Measurements from ENCODE around the gene CLCNKB. TPM values are rescaled to one million over a fixed set of nuclear protein-coding genes. Genes with fewer than 3 reads are reported as not detected.
"Not testable (repeated sequence)": the region's sequence is repeated elsewhere in the genome, so short reads cannot be mapped to it uniquely, and the experiment has no call there.

CLCNKB gene
- total and polyA plus RNA-seq, 2 of the 4 experiments (the other 2 are of a cell fraction) = 0.09 TPM; not detected in 1

DNA sequence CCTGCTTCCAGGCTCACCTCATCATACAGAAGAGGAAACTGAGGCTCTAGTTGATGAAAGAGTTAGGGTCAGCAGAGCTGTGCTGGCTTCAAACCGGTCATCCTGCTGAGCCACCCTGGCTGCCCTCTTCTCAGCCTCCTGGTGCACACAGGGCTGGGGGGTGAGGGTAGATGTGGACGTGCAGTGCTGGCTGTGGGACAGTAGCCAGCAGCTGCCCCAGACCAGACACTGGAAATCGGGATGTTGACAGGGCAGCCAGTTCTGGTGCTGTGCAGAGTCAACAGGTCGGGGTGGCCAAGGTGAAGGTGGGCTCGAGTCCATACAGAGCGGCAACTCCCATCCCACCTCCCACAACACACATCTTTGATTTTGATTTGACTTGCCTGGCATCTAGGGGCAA is 23.3 kb upstream of the CLCNKB start:
- H4K91ac ChIP-seq (ENCODE audit: insufficient read depth, low read depth, low read length) = peak overlapping the region; percentile 9; the same call in 1 of the 2 replicates
- WGBS, 2 experiments (ENCODE audit: extremely low coverage in 2 of 2, insufficient read length in 1 of 2) = no CpG with 5 or more reads among the region's 6 CpGs
- H2BK20ac ChIP-seq (ENCODE audit: low read depth, low read length) = no peak overlapping the region
- no peak for ATAC-seq (ENCODE audit: low read depth)
- H4K8ac ChIP-seq (ENCODE audit: low read depth in 2 of 2, low read length in 2 of 2) = peak overlapping the region in 1 of 2 experiments; percentile 26; a peak in 1 of 4 replicates
- peak overlapping the region; percentile 83 for H2AK5ac ChIP-seq (ENCODE audit: low read depth, low read length)
- H3K79me1 ChIP-seq (ENCODE audit: low read depth in 1 of 2, low read length in 2 of 2) = no peaks in the 10 kb centered on the region
- POLR2A ChIA-PET (ENCODE audit: unreplicated experiment) = no interaction called here
- peak overlapping the region; percentile 68 for H2AK9ac ChIP-seq (replicated peaks; ENCODE audit: low read depth, low read length, poor library complexity)
- in situ Hi-C loops (cut with MboI; ENCODE audit: low sequenced_read_pairs) = no loop called here
- no peak overlapping the region for H3K27ac ChIP-seq (ENCODE audit: insufficient read depth, low read length)
- peak overlapping the region; percentile 62 for H3K14ac ChIP-seq (replicated peaks; ENCODE audit: low read depth, low read length)
- H3K18ac ChIP-seq (ENCODE audit: low read depth, low read length) = no peak overlapping the region
- no peaks in the 10 kb centered on the region for H3K9me3 ChIP-seq (ENCODE audit: control insufficient read depth, insufficient read depth, low read length)
- peak overlapping the region; percentile 59 for H2AFZ ChIP-seq (replicated peaks; ENCODE audit: low read length, poor library complexity)
- no peak for TF ChIP-seq FOS (IDR thresholded peaks at IDR 0.05; ENCODE audit: low read depth, low read length)
- TF ChIP-seq POLR2A (IDR thresholded peaks at IDR 0.05; ENCODE audit: low read depth, low read length) = no peak
- TF ChIP-seq, protein P1, sequence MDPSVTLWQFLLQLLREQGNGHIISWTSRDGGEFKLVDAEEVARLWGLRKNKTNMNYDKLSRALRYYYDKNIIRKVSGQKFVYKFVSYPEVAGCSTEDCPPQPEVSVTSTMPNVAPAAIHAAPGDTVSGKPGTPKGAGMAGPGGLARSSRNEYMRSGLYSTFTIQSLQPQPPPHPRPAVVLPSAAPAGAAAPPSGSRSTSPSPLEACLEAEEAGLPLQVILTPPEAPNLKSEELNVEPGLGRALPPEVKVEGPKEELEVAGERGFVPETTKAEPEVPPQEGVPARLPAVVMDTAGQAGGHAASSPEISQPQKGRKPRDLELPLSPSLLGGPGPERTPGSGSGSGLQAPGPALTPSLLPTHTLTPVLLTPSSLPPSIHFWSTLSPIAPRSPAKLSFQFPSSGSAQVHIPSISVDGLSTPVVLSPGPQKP (IDR thresholded peaks at IDR 0.05; ENCODE audit: borderline replicate concordance, low read depth, low read length) = no peak
- no peak for TF ChIP-seq NFE2L2 (IDR thresholded peaks at IDR 0.05; ENCODE audit: low read depth, low read length)
- no peak for TF ChIP-seq CEBPB (IDR thresholded peaks at IDR 0.05; ENCODE audit: low read depth, low read length)
- 0 out of 3 replicates have a peak overlapping the region, but pooled peaks have one; percentile 2 for H2BK15ac ChIP-seq (ENCODE audit: low read depth, low read length)
- H3K56ac ChIP-seq (ENCODE audit: extremely low read depth, insufficient read depth, low read length) = no peak overlapping the region
- no TSS peak for BruUV-seq (replicated peaks)
- H3K4me3 ChIP-seq (ENCODE audit: insufficient read depth, low read depth, low read length) = no peak overlapping the region
- intact Hi-C loops (cut with micrococcal nuclease) = no loop called here
- no peak overlapping the region for H3K9ac ChIP-seq (ENCODE audit: low read depth, low read length)
- H2BK120ac ChIP-seq (ENCODE audit: low read depth, low read length) = peak overlapping the region; percentile 40; the same call in 1 of the 2 replicates
- dilution Hi-C loops (cut with HindIII; ENCODE audit: low sequenced_read_pairs, unreplicated experiment) = no loop called here
- H3K27me3 ChIP-seq (ENCODE audit: control insufficient read depth, insufficient read depth, low read length) = peaks cover 2% of the 10 kb centered on the region; the same call in 1 of the 2 replicates
- H3K4ac ChIP-seq (ENCODE audit: low read depth, low read length) = peak overlapping the region; percentile 72
- no peak overlapping the region for H2BK5ac ChIP-seq (ENCODE audit: low read depth, low read length, poor library complexity, severe bottlenecking)
- H4K5ac ChIP-seq (ENCODE audit: low read depth, low read length) = no peak overlapping the region
- H4K20me1 ChIP-seq (ENCODE audit: insufficient read depth, low read length) = no peaks in the 10 kb centered on the region
- CTCF ChIA-PET = no interaction called here
- peaks cover 23% of the 10 kb centered on the region for H3K4me1 ChIP-seq (ENCODE audit: control insufficient read depth, insufficient read depth, low read length)
- peaks cover 3% of the 10 kb centered on the region for H3K9me1 ChIP-seq (ENCODE audit: insufficient read depth, low read length)
- H3K23ac ChIP-seq (ENCODE audit: low read depth, low read length) = no peak overlapping the region
- no peaks in the 10 kb centered on the region for H3K36me3 ChIP-seq (ENCODE audit: control insufficient read depth, insufficient read depth, low read length)
- no peak for DNase-seq
- no peak overlapping the region for H3K4me2 ChIP-seq (ENCODE audit: low read depth, low read length)

DNA sequence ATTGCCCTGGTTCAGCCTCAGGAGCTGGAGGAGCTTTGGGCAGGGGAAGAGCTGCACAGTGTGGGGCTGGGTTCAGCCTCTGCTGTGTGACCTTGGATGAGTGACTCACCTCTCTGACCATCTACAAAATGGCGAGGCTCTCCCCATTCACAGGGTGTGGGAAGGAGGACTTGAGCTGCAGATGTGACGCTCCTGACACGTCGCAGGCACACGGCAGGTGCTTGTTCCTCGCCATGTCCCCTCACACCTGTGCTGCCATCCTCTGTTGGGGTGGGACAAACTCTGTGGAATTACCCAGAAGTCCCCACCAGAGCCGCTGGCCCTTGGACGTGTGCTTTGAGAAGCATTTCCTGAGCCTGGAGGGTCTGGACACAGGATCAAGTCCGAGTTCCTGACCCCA is 22.7 kb upstream of the CLCNKB start:
- H4K8ac ChIP-seq (ENCODE audit: low read depth in 2 of 2, low read length in 2 of 2); H3K18ac ChIP-seq (ENCODE audit: low read depth, low read length); H3K79me1 ChIP-seq (ENCODE audit: low read depth in 1 of 2, low read length in 2 of 2); H3K9me3 ChIP-seq (ENCODE audit: control insufficient read depth, insufficient read depth, low read length); H2BK120ac ChIP-seq (ENCODE audit: low read depth, low read length); H2AK9ac ChIP-seq (replicated peaks; ENCODE audit: low read depth, low read length, poor library complexity); H3K4me2 ChIP-seq (ENCODE audit: low read depth, low read length); H3K9ac ChIP-seq (ENCODE audit: low read depth, low read length); ATAC-seq (ENCODE audit: low read depth); H2BK5ac ChIP-seq (ENCODE audit: low read depth, low read length, poor library complexity, severe bottlenecking); H3K9me1 ChIP-seq (ENCODE audit: insufficient read depth, low read length); DNase-seq; H3K4me3 ChIP-seq (ENCODE audit: insufficient read depth, low read depth, low read length); H2AFZ ChIP-seq (replicated peaks; ENCODE audit: low read length, poor library complexity); POLR2A ChIA-PET (ENCODE audit: unreplicated experiment); CTCF ChIA-PET; H3K27me3 ChIP-seq (ENCODE audit: control insufficient read depth, insufficient read depth, low read length); H4K20me1 ChIP-seq (ENCODE audit: insufficient read depth, low read length); H3K23ac ChIP-seq (ENCODE audit: low read depth, low read length); in situ Hi-C loops (cut with MboI; ENCODE audit: low sequenced_read_pairs); H3K27ac ChIP-seq (ENCODE audit: insufficient read depth, low read length); H3K4ac ChIP-seq (ENCODE audit: low read depth, low read length); H2BK15ac ChIP-seq (ENCODE audit: low read depth, low read length); H4K5ac ChIP-seq (ENCODE audit: low read depth, low read length); H3K36me3 ChIP-seq (ENCODE audit: control insufficient read depth, insufficient read depth, low read length); H2BK20ac ChIP-seq (ENCODE audit: low read depth, low read length); intact Hi-C loops (cut with micrococcal nuclease); H3K56ac ChIP-seq (ENCODE audit: extremely low read depth, insufficient read depth, low read length); H3K14ac ChIP-seq (replicated peaks; ENCODE audit: low read depth, low read length); dilution Hi-C loops (cut with HindIII; ENCODE audit: low sequenced_read_pairs, unreplicated experiment); H4K91ac ChIP-seq (ENCODE audit: insufficient read depth, low read depth, low read length); BruUV-seq (replicated peaks): not testable (repeated sequence)
- Histone ChIP-seq H2AK5ac (ENCODE audit: low read depth, low read length) (peak overlapping the region; percentile 83; the same call in 1 of the 2 replicates), H3K4me1 (ENCODE audit: control insufficient read depth, insufficient read depth, low read length) (peaks cover 23% of the 10 kb centered on the region)
- no CpG with 5 or more reads among the region's 9 CpGs for WGBS, 2 experiments (ENCODE audit: extremely low coverage in 2 of 2, insufficient read length in 1 of 2)
